WTC11 (cell line): ENCODE measurements around the gene ZBED5.
"Not testable (repeated sequence)": the region's sequence is repeated elsewhere in the genome, so short reads cannot be mapped to it uniquely, and the experiment has no call there.

Experiments
- CTCF ChIP-seq: fragments of 200-600 bp; IDR thresholded peaks from 2 replicates; pipeline ENCODE4 v1.8.0; 2022; ENCODE audit warnings: antibody characterized with exemption
- ESRRA ChIP-seq: sonication (generic); formaldehyde crosslinking; IDR thresholded peaks from 2 replicates; pipeline ENCODE4 v1.8.1; 2022; ENCODE audit warnings: mild to moderate bottlenecking, missing genetic modification reagents, borderline replicate concordance
- ETV6 ChIP-seq: sonication (generic); formaldehyde crosslinking; IDR thresholded peaks from 2 replicates; pipeline ENCODE4 v1.8.1; 2022; ENCODE audit warnings: mild to moderate bottlenecking, missing genetic modification reagents
- JUN ChIP-seq: sonication (generic); formaldehyde crosslinking; IDR thresholded peaks from 2 replicates; pipeline ENCODE4 v1.8.0; 2023; ENCODE audit warnings: mild to moderate bottlenecking, missing genetic modification reagents
- MLX ChIP-seq: sonication (generic); formaldehyde crosslinking; IDR thresholded peaks from 2 replicates; pipeline ENCODE4 v1.8.1; 2023; ENCODE audit warnings: mild to moderate bottlenecking, missing genetic modification reagents, moderate library complexity
- TP53 ChIP-seq: sonication (generic); formaldehyde crosslinking; IDR thresholded peaks from 2 replicates; pipeline ENCODE4 v1.8.1; 2023; ENCODE audit warnings: mild to moderate bottlenecking, missing genetic modification reagents

GRCh38 chr11:10836884-10837283 lies 21.0 kb downstream of the ZBED5 start:
- not testable (repeated sequence) for TF ChIP-seq TP53; CTCF; ESRRA (CRISPR knock-in tag); ETV6 (CRISPR knock-in tag); JUN; MLX (CRISPR knock-in tag)
